Ishikawa (cell line): Measurements from ENCODE around the gene PACSIN2.

ENCODE experiments used
- CEBPB ChIP-seq: IDR thresholded peaks from 2 replicates; pipeline ENCODE4 v1.6.1; 2012
- EP300 ChIP-seq: IDR thresholded peaks from 2 replicates; pipeline ENCODE4 v1.6.1; 2012; ENCODE audit warnings: borderline replicate concordance
- MAX ChIP-seq: IDR thresholded peaks from 2 replicates; pipeline ENCODE4 v1.6.1; 2012
- RAD21 ChIP-seq: IDR thresholded peaks from 2 replicates; pipeline ENCODE4 v1.6.1; 2012; ENCODE audit warnings: low read depth
- REST ChIP-seq: IDR thresholded peaks from 2 replicates; pipeline ENCODE4 v1.6.1; 2012; ENCODE audit warnings: low read depth, mild to moderate bottlenecking
- TCF12 ChIP-seq: IDR thresholded peaks from 2 replicates; pipeline ENCODE4 v1.6.1; 2012; ENCODE audit warnings: low read depth
- TEAD4 ChIP-seq: IDR thresholded peaks from 2 replicates; pipeline ENCODE4 v1.6.1; 2012
- ZBTB7A ChIP-seq: IDR thresholded peaks from 2 replicates; pipeline ENCODE4 v1.6.1; 2012; ENCODE audit warnings: low read depth

GRCh38 chr22:43035250-43035649, 20.3 kb upstream of the PACSIN2 start:
- no peak for TF ChIP-seq TEAD4
- TF ChIP-seq EP300, result no peak
- TF ChIP-seq MAX, result no peak
- no peak for TF ChIP-seq REST
- TF ChIP-seq CEBPB, result no peak
- no peak for TF ChIP-seq TCF12
- TF ChIP-seq RAD21, result no peak
- TF ChIP-seq ZBTB7A, result no peak
